ENCODE results near the gene HINT3.
A peak's percentile ranks its signal among the peaks of the same experiment; 100 is the strongest.
"Not testable (repeated sequence)": the region's sequence is repeated elsewhere in the genome, so short reads cannot be mapped to it uniquely, and the experiment has no call there.

The HINT3 gene

DNA sequence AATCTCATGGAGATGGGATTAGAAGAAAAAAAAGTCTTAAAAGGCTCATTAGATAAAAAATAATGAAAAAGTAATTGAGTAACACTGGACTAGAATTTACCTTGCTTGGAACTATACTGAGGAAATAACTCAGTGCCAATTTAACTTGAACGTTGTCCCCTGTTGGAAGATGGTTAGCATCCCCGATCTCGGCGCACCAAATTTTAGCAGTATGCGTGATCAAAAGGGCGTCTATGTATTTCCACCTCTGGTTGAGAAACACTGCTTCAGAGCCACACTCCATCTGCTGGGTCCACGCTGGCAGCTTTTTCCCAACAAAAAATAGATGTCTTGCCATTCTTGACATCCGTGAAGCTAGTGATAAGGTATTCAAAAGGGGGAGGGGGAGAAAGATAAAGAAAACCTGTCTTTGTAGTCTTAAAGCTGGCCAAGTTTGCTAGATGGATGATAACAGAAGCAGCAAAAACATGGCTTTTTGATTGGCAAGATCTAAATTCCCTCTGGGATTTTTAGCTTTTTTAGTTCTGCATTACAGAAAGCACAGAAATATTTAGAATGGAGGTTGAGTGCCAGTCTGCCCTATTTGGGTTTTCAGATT, 6.4 kb downstream of the HINT3 start:
- no peak for DNase-seq (ENCODE audit: low read depth in 2 of 2)

GRCh38 chr6:125963817-125964216, 7.2 kb downstream of the HINT3 start:
- DNase-seq (ENCODE audit: low read depth in 2 of 2) = no peak

- no peak for DNase-seq (ENCODE audit: low read depth in 2 of 2)
Observed at GRCh38 chr6:125966569-125966968, 10.0 kb downstream of the HINT3 start.

- no peak for DNase-seq (ENCODE audit: low read depth in 2 of 2)
Observed at GRCh38 chr6:125968493-125968892, 11.9 kb downstream of the HINT3 start.

- no peak for DNase-seq (ENCODE audit: low read depth in 2 of 2)
Observed at GRCh38 chr6:125970760-125971159, 14.2 kb downstream of the HINT3 start.

DNA sequence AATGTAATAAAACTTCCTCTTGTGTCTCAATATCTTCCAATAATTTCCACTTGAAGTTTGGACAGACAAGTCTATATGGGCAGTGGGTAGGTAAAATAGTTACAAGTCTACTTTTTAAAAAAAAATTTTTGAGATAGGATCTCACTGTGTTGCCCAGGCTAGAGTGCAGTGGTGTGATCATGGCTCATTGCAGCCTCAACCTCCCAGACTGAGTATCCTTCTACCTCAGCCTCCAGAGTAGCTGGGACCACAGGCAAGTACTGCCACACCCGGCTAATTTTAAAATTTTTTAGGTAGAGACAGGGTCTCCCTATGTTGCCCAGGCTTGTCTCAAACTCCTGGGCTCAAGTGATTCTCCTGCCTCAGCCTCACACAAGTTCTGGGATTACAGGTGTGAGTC, 15.9 kb downstream of the HINT3 start:
- not testable (repeated sequence) for DNase-seq (ENCODE audit: low read depth in 2 of 2)

DNA sequence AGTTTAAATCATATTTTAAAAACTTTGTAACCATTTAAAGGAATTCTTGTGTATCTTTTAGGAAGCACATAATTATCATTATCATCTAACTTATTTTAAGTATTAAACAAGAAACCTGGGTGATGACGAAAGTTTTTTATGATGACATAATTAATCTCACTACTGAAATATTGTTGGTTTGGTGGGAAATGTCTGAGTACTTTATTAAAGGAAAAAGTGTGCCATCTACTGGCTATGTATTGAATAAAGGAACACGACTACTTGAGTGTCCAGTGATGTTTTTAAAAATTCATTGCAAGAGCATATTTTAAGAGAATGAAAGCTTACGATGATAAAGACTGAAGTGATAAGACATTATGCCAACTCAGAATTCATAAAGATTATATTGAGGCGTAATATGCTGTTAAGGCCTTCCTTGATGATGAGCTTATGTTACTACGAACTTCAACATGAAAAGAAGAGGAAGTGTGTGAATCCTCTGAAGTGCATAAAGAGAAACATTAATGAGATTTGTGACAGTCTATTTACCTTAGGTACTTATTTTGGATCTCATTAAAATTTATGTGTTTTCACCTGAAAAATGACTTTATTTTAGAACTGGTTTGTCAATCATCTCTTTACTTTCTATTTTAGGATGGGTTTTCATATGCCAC, 17.8 kb downstream of the HINT3 start:
- DNase-seq (ENCODE audit: low read depth in 2 of 2) = no peak

DNA sequence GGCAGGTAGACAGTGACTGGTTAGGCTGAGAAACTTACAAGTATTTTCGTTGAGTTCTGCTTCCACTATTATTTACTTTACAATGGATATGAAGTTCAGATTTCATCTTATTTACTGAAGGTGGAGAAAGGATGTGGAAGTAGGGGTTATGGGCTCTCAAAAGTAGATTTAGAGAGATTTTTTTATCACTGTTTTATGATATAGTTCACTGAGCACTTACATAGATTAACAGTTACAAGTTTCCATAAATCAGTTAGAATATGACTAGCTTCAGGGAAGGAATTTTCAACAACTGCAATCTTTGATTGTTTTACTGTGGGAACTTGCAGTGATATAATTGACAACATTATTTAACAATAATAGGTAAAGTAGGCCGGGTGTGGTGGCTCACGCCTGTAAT, 22.5 kb downstream of the HINT3 start:
- DNase-seq (ENCODE audit: low read depth in 2 of 2) = no peak

- DNase-seq (ENCODE audit: low read depth in 2 of 2) = no peak
Observed at GRCh38 chr6:125981571-125982185, 25.1 kb downstream of the HINT3 start.

DNA sequence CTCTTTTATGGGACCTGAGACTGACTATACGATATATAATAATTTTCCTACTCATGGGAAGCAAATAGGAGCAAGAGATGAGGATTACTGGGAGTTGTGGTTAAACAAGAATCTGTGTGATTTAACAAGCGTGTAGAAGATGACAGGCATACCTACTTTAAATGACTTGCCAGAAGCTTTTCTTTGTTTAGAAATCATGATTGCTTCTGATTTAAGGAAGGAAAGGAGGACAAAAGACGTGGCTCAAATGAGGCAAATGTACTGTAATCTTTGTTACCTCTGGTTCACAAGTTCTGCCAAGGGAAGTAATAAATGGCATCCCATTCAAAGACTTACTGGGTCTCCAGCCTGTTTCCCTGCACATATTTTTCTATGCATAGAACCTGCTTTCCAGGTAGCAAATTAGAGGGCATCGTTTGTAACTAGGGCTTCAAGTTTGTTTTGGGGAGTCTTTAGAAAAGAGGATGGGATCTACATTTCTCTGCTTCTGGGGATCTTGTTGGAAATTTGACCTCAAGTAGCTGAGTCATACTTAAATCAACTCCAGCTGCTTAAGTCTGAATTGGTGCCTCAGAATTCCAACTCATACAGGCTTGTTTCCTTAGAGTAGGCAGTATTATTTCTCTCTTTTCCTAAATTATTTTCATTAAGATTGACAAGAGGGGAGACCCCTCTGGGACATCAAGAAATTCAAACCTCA, 26.8 kb downstream of the HINT3 start:
- no peak for DNase-seq (ENCODE audit: low read depth in 2 of 2)

GRCh38 chr6:125984311-125984710, 27.7 kb downstream of the HINT3 start:
- no peak for DNase-seq (ENCODE audit: low read depth in 2 of 2)

GRCh38 chr6:125985522-125985921, 29.0 kb downstream of the HINT3 start:
- no peak for DNase-seq (ENCODE audit: low read depth in 2 of 2)

GRCh38 chr6:125985979-125986300, 29.4 kb downstream of the HINT3 start:
- no peak for DNase-seq (ENCODE audit: low read depth in 2 of 2)

- peak; percentile 59 to 64 for DNase-seq (ENCODE audit: low read depth in 2 of 2)
Observed at GRCh38 chr6:125986301-125987025, 29.9 kb downstream of the HINT3 start, which contains the start of gene TRMT11. TRMT11 (plus strand) TSS chr6:125986540; CDS start chr6:125986551, 11 bp downstream.

- no peak for DNase-seq (ENCODE audit: low read depth in 2 of 2)
Observed at GRCh38 chr6:125987026-125987617, 30.6 kb downstream of the HINT3 start.

GRCh38 chr6:125988280-125988679, 31.7 kb downstream of the HINT3 start:
- DNase-seq (ENCODE audit: low read depth in 2 of 2) = no peak

- no peak for DNase-seq (ENCODE audit: low read depth in 2 of 2)
Observed at GRCh38 chr6:125989631-125990030, 33.1 kb downstream of the HINT3 start.

GRCh38 chr6:125991653-125992052, 35.1 kb downstream of the HINT3 start:
- DNase-seq (ENCODE audit: low read depth in 2 of 2) = no peak

DNA sequence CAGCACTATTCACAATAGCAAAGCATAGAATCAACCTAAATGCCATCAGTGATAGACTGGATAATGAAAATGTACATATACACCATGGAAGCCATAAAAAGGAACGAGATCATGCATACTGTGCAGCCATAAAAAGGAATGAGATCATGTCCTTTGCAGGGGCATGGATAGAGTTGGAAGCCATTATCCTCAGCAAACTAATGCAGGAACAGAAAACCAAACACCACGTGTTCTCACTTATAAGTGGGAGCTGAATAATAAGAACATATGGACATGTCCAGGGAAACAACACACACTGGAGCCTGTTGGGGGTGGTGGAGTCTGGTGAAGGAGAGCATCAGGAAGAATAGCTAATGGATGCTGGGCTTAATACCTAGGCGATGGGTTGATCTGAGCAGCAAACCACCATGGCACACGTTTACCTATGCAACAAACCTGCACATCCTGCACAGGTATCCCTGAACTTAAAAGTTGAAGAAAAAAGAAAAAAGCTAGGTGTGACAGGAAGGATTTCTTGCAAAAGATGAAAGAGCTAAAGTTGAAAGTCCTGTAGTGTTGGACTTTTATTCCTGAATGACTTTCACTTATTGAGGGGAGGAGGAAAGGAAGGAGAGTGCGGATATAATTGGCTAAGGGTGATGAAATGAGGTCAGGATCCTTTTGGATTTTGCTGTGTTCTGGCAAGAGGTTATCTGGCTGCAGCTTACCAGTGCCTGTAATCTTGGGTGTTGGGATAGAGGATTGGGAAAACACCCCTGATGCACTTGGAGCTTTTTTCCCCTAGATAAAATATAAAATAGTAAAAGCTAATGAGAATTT, 38.3 kb downstream of the HINT3 start:
- DNase-seq (ENCODE audit: low read depth in 2 of 2) = no peak

- DNase-seq (ENCODE audit: low read depth in 2 of 2) = peak; percentile 31 to 35
Observed at GRCh38 chr6:125995972-125996580, 39.5 kb downstream of the HINT3 start.

Measured in activated CD8-positive, alpha-beta memory T cell treated with anti-CD3 and anti-CD28 coated beads for 4 hours (primary cell).